HCT116 (cell line): Measurements from ENCODE around the gene TMPRSS13.

Source experiments
- EZH2 ChIP-seq: fragments of 200-600 bp; sonication (generic); IDR thresholded peaks from 2 replicates; pipeline ENCODE4 v1.6.1; 2017; ENCODE audit warnings: antibody characterized with exemption, mixed run types
- EZH2phosphoT487 ChIP-seq: fragments of 200-600 bp; IDR thresholded peaks from 2 replicates; pipeline ENCODE4 v1.6.1; 2018; ENCODE audit warnings: antibody characterized with exemption, borderline replicate concordance
- JUND ChIP-seq: IDR thresholded peaks from 2 replicates; pipeline ENCODE4 v1.6.1; 2012
- POLR2A ChIP-seq: IDR thresholded peaks from 2 replicates; pipeline ENCODE4 v1.7.0; 2011; ENCODE audit warnings: borderline replicate concordance; ENCODE audit not compliant: insufficient read depth, insufficient read length; ENCODE audit errors: extremely low read depth
- SRF ChIP-seq: IDR thresholded peaks from 2 replicates; pipeline ENCODE4 v1.6.1; 2012; ENCODE audit warnings: low read depth
- YY1 ChIP-seq: IDR thresholded peaks from 2 replicates; pipeline ENCODE4 v1.6.1; 2011; ENCODE audit warnings: low read length, low read depth, moderate library complexity, mild to moderate bottlenecking; ENCODE audit not compliant: insufficient replicate concordance; ENCODE audit errors: extremely low read depth
- ZFX ChIP-seq: fragments of 450-650 bp; IDR thresholded peaks from 2 replicates; pipeline ENCODE4 v1.6.1; 2017
- TF ChIP-seq, protein P1 (sequence below), 3 experiments: fragments of 200-600 bp in 1 of 3; sonication (generic) in 1 of 3; IDR thresholded peaks in 2 of 3; conservative IDR thresholded peaks in 1 of 3; 2 replicates each; pipeline ENCODE4 v1.5.1; 2012 to 2017; ENCODE audit warnings: low read depth in 2 of 3, low read length in 2 of 3, antibody characterized with exemption in 1 of 3, borderline replicate concordance in 1 of 3, control low read depth in 1 of 3, mild to moderate bottlenecking in 1 of 3, mixed read lengths in 1 of 3, mixed run types in 1 of 3, moderate library complexity in 1 of 3; ENCODE audit not compliant: insufficient read depth in 1 of 3

DNA sequence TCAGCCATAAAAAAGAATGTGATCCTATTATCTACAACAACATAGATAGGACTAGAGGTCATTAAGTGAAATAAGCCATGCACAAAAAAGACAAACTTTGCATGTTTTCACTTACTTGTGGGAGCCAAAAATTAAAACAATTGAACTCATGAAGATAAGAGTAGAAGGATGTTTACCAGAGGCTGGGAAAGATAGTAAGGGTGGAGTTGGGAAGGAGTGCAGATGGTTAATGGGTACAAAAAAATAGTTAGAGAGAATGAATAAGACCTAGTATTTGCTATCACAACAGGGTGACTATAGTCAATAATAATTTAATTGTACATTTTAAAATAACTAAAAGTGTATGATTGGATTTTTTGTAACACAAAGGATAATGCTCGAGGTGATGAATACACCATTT is 29.7 kb upstream of the TMPRSS13 start:
- TF ChIP-seq POLR2A (no peak), EZH2 (no peak), SRF (no peak), JUND (no peak), EZH2phosphoT487 (no peak), ZFX (no peak), YY1 (no peak)
- TF ChIP-seq, protein P1, sequence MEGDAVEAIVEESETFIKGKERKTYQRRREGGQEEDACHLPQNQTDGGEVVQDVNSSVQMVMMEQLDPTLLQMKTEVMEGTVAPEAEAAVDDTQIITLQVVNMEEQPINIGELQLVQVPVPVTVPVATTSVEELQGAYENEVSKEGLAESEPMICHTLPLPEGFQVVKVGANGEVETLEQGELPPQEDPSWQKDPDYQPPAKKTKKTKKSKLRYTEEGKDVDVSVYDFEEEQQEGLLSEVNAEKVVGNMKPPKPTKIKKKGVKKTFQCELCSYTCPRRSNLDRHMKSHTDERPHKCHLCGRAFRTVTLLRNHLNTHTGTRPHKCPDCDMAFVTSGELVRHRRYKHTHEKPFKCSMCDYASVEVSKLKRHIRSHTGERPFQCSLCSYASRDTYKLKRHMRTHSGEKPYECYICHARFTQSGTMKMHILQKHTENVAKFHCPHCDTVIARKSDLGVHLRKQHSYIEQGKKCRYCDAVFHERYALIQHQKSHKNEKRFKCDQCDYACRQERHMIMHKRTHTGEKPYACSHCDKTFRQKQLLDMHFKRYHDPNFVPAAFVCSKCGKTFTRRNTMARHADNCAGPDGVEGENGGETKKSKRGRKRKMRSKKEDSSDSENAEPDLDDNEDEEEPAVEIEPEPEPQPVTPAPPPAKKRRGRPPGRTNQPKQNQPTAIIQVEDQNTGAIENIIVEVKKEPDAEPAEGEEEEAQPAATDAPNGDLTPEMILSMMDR (IDR thresholded peaks at IDR 0.05 in 2 of 3, conservative IDR thresholded peaks at IDR 0.05 in 1 of 3; ENCODE audit: borderline replicate concordance in 1 of 3, insufficient read depth in 1 of 3, low read depth in 2 of 3, low read length in 2 of 3) = no peak
